HG02943 (cell line): Measurements from ENCODE around the gene IDS.
"Not testable (repeated sequence)": the region's sequence is repeated elsewhere in the genome, so short reads cannot be mapped to it uniquely, and the experiment has no call there.

Experiments used
- ATAC-seq: cut with Tn5 transposase; IDR thresholded peaks from one replicate; pipeline ENCODE4 v1.9.1; 2021; ENCODE audit warnings: mild to moderate bottlenecking, low read depth, moderate library complexity; ENCODE audit not compliant: unreplicated experiment

Gene IDS

GRCh38 chrX:149502923-149503322 lies 2.2 kb downstream of the IDS start:
- peak; percentile 23 for ATAC-seq

GRCh38 chrX:149499766-149500165 lies 5.3 kb downstream of the IDS start:
- no peak for ATAC-seq

- no peak for ATAC-seq
Measured at GRCh38 chrX:149498767-149499166, 6.3 kb downstream of the IDS start.

- no peak for ATAC-seq
Measured at GRCh38 chrX:149497626-149498025, 7.5 kb downstream of the IDS start.

- ATAC-seq = no peak
Measured at GRCh38 chrX:149497054-149497453, 8.1 kb downstream of the IDS start.

- ATAC-seq = no peak
Measured at GRCh38 chrX:149495573-149496071, 9.5 kb downstream of the IDS start.

GRCh38 chrX:149494844-149495565 lies 10.1 kb downstream of the IDS start:
- ATAC-seq = no peak

- ATAC-seq = no peak
Measured at GRCh38 chrX:149493567-149494562, 11.2 kb downstream of the IDS start.

- ATAC-seq = no peak
Measured at GRCh38 chrX:149491812-149492211, 13.3 kb downstream of the IDS start.

- no peak for ATAC-seq
Measured at GRCh38 chrX:149490100-149490499, 15.0 kb downstream of the IDS start.

- ATAC-seq = not testable (repeated sequence)
Measured at GRCh38 chrX:149488411-149489052, 16.6 kb downstream of the IDS start.

- not testable (repeated sequence) for ATAC-seq
Measured at GRCh38 chrX:149488008-149488407, 17.1 kb downstream of the IDS start.

GRCh38 chrX:149487292-149487691 lies 17.8 kb downstream of the IDS start:
- no peak for ATAC-seq

GRCh38 chrX:149476513-149476912 lies 28.6 kb downstream of the IDS start:
- ATAC-seq = no peak

GRCh38 chrX:149473966-149474365 lies 31.1 kb downstream of the IDS start:
- ATAC-seq = no peak

GRCh38 chrX:149473092-149473491 lies 32.0 kb downstream of the IDS start:
- no peak for ATAC-seq

- ATAC-seq = no peak
Measured at GRCh38 chrX:149472625-149473024, 32.5 kb downstream of the IDS start.

GRCh38 chrX:149471397-149471796 lies 33.7 kb downstream of the IDS start:
- ATAC-seq = no peak

- peak; percentile 66 for ATAC-seq
Measured at GRCh38 chrX:149470955-149471354, 34.2 kb downstream of the IDS start.

- ATAC-seq = no peak
Measured at GRCh38 chrX:149469406-149469805, 35.7 kb downstream of the IDS start.

- no peak for ATAC-seq
Measured at GRCh38 chrX:149467920-149468319, 37.2 kb downstream of the IDS start.
